Panc1 (cell line): Measurements from ENCODE around the gene KAZN. TPM values are rescaled to one million over a fixed set of nuclear protein-coding genes. Genes with fewer than 3 reads are reported as not detected.

ENCODE experiments used
- ATAC-seq: fragments of 200-7000 bp; cut with Tn5 transposase; 2 replicates; pipeline ENCODE4 v1.9.1; 2020; ENCODE audit warnings: mild to moderate bottlenecking, moderate library complexity
- BruUV-seq: library from RNA; stranded (reverse); fragments of 400-500 nt; replicated peaks from 2 replicates; lab custom pipeline; 2021; lab: Mats Ljungman, UMichigan
- CTCF ChIA-PET: fragments of 300-600 bp; sonication (Branson Sonifier 250); formaldehyde crosslinking; loops from one replicate; lab custom pipeline; 2022; ENCODE audit warnings: antibody characterized with exemption; lab: Charles Lee
- POLR2A ChIA-PET: fragments of 300-600 bp; sonication (Branson Sonifier 250); formaldehyde crosslinking; loops from one replicate; lab custom pipeline; 2022; ENCODE audit warnings: antibody characterized with exemption; lab: Charles Lee
- DNase-seq: peaks from one replicate; pipeline ENCODE4 v3.0.0-alpha.2; 2010; ENCODE audit warnings: low read depth, low spot score
- H3K27ac ChIP-seq: 2 replicates; pipeline ENCODE4 v1.5.1; 2011; ENCODE audit warnings: mild to moderate bottlenecking, low read length, inconsistent platforms
- H3K27me3 ChIP-seq: fragments of 200-500 bp; sonication (Bioruptor generic); 2 replicates; pipeline ENCODE4 v1.6.0; 2014; ENCODE audit warnings: low read length, inconsistent platforms; ENCODE audit not compliant: control insufficient read depth, insufficient read depth
- H3K36me3 ChIP-seq: fragments of 200-500 bp; sonication (Bioruptor generic); 2 replicates; pipeline ENCODE4 v1.5.1; 2014; ENCODE audit warnings: inconsistent platforms, mild to moderate bottlenecking, low read length, moderate library complexity; ENCODE audit not compliant: control insufficient read depth, insufficient read depth
- H3K4me1 ChIP-seq: 2 replicates; pipeline ENCODE4 v1.5.1; 2011; ENCODE audit warnings: inconsistent platforms, mild to moderate bottlenecking, low read length, moderate library complexity; ENCODE audit not compliant: control insufficient read depth, insufficient read depth
- H3K4me3 ChIP-seq, 2 experiments: 2 replicates each; pipeline ENCODE4 v1.5.1; 2011 to 2012; ENCODE audit warnings: low read depth in 2 of 2, low read length in 2 of 2, mild to moderate bottlenecking in 2 of 2, inconsistent platforms in 1 of 2, moderate library complexity in 1 of 2
- H3K9me3 ChIP-seq: fragments of 200-500 bp; sonication (Bioruptor generic); 2 replicates; pipeline ENCODE4 v1.5.1; 2014; ENCODE audit warnings: low read depth, mild to moderate bottlenecking, inconsistent platforms, low read length, moderate library complexity; ENCODE audit not compliant: control insufficient read depth, insufficient read depth
- CTCF ChIP-seq: fragments of 450-650 bp; IDR thresholded peaks from 2 replicates; pipeline ENCODE4 v1.5.1; 2017; ENCODE audit warnings: mild to moderate bottlenecking
- POLR2AphosphoS5 ChIP-seq: IDR thresholded peaks from 2 replicates; pipeline ENCODE4 v1.6.1; 2012; ENCODE audit warnings: mild to moderate bottlenecking, low read depth, low read length, moderate library complexity
- REST ChIP-seq, 2 experiments: IDR thresholded peaks; 2 replicates each; pipeline ENCODE4 v1.6.1; 2011 to 2012; ENCODE audit warnings: low read depth in 2 of 2, control low read depth in 1 of 2, low read length in 1 of 2, mild to moderate bottlenecking in 1 of 2, moderate library complexity in 1 of 2; ENCODE audit not compliant: insufficient read depth in 1 of 2
- SIN3A ChIP-seq: IDR thresholded peaks from 2 replicates; pipeline ENCODE4 v1.6.1; 2012; ENCODE audit warnings: low read depth, mild to moderate bottlenecking, low read length, moderate library complexity, borderline replicate concordance; ENCODE audit not compliant: insufficient read depth
- TCF7L2 ChIP-seq: IDR thresholded peaks from 2 replicates; pipeline ENCODE4 v1.6.1; 2011; ENCODE audit warnings: mild to moderate bottlenecking, low read depth, low read length, inconsistent platforms
- in situ Hi-C: cut with HindIII; loops from 2 replicates; pipeline ENCODE4 v1.10.0; 2016; ENCODE audit warnings: low sequenced_read_pairs, low pct_unique_long_range_greater_than_20kb
- intact Hi-C: fragments of 100-400 bp; cut with micrococcal nuclease; formaldehyde crosslinking; loops from one replicate; pipeline ENCODE4 v1.10.0; 2022; ENCODE audit not compliant: unreplicated experiment
- total RNA-seq: library from RNA; stranded (reverse); gene quantifications from one replicate; pipeline ENCODE4 v1.2.1, GENCODE V29; 2021; ENCODE audit not compliant: unreplicated experiment

Gene KAZN
- total RNA-seq, 1 experiment from 2014 or later: 6.6 TPM

- intact Hi-C loops: no loop called here
- CTCF ChIA-PET: no interaction called here
- ATAC-seq: no peak
- POLR2A ChIA-PET: no interaction called here
- no TSS peak for BruUV-seq
- H3K27ac ChIP-seq: no peak overlapping the region
- H3K4me3 ChIP-seq: no peak overlapping the region
- no peak for DNase-seq
- in situ Hi-C loops: no loop called here
- no peaks in the 10 kb centered on the region for H3K36me3 ChIP-seq
- TF ChIP-seq REST (IDR thresholded peaks at IDR 0.05; ENCODE audit: insufficient read depth in 1 of 2, low read depth in 2 of 2, low read length in 1 of 2) (no peak), SIN3A (no peak), POLR2AphosphoS5 (no peak), CTCF (no peak), TCF7L2 (no peak)
- H3K27me3 ChIP-seq: no peaks in the 10 kb centered on the region
- 0 out of 2 replicates have a peak, but pooled peaks cover 3% of the 10 kb centered on the region for H3K4me1 ChIP-seq
- no peaks in the 10 kb centered on the region for H3K9me3 ChIP-seq
These were observed 137.4 kb downstream of the KAZN start for GRCh38 chr1:14735841-14736240.

GRCh38 chr1:14737561-14738094 lies 139.1 kb downstream of the KAZN start:
- CTCF ChIA-PET: interaction anchor here (0.5 kb wide), 1 partner anchor 590 kb away, joined by 3 read pairs; no protein-coding TSS in a partner anchor
- Histone ChIP-seq H3K27ac (no peak overlapping the region), H3K27me3 (no peaks in the 10 kb centered on the region), H3K36me3 (no peaks in the 10 kb centered on the region), H3K9me3 (no peaks in the 10 kb centered on the region), H3K4me1 (peaks cover 3% of the 10 kb centered on the region; the same call in 1 of the 2 replicates), H3K4me3 (no peak overlapping the region)
- TF ChIP-seq POLR2AphosphoS5 (no peak), SIN3A (no peak), CTCF (no peak), TCF7L2 (no peak), REST (IDR thresholded peaks at IDR 0.05; ENCODE audit: insufficient read depth in 1 of 2, low read depth in 2 of 2, low read length in 1 of 2) (no peak)
- no peak for DNase-seq
- in situ Hi-C loops (no loop called here), intact Hi-C loops (no loop called here)
- BruUV-seq: no TSS peak
- ATAC-seq: no peak
- POLR2A ChIA-PET: no interaction called here
